HepG2 (cell line): ENCODE results near the gene TTC31. TPM values are rescaled to one million over a fixed set of nuclear protein-coding genes. Genes with fewer than 3 reads are reported as not detected.

Source experiments
- CHCHD3 ChIP-seq: sonication (generic); formaldehyde crosslinking; IDR thresholded peaks from 2 replicates; pipeline ENCODE4 v1.8.0; 2022; ENCODE audit warnings: mild to moderate bottlenecking, missing genetic modification reagents, moderate library complexity
- ESRRA ChIP-seq: sonication (generic); formaldehyde crosslinking; IDR thresholded peaks from 2 replicates; pipeline ENCODE4 v1.5.1; 2020; ENCODE audit warnings: mild to moderate bottlenecking, low read depth, missing genetic modification reagents
- LCORL ChIP-seq, 2 experiments: fragments of 450-650 bp in 1 of 2; sonication (generic) in 1 of 2; formaldehyde crosslinking in 1 of 2; IDR thresholded peaks; 2 replicates each; pipeline versions ENCODE4 v1.5.0 to v1.6.1; 2017 to 2020; ENCODE audit warnings: antibody characterized with exemption in 1 of 2, missing genetic modification reagents in 1 of 2
- NFE2 ChIP-seq: sonication (generic); formaldehyde crosslinking; IDR thresholded peaks from 2 replicates; pipeline ENCODE4 v1.4.0; 2020; ENCODE audit warnings: missing genetic modification reagents
- SALL1 ChIP-seq: sonication (generic); formaldehyde crosslinking; IDR thresholded peaks from 2 replicates; pipeline ENCODE4 v1.8.0; 2022; ENCODE audit warnings: mild to moderate bottlenecking, missing genetic modification reagents
- SP1 ChIP-seq, 2 experiments: fragments of 450-650 bp in 1 of 2; sonication (generic) in 1 of 2; formaldehyde crosslinking in 1 of 2; IDR thresholded peaks; 2 replicates each; pipeline versions ENCODE4 v1.4.0 to v1.6.1; 2016 to 2020; ENCODE audit warnings: missing genetic modification reagents in 1 of 2
- YY1 ChIP-seq: IDR thresholded peaks from 2 replicates; pipeline ENCODE4 v1.6.1; 2011; ENCODE audit warnings: low read length, low read depth, moderate library complexity, mild to moderate bottlenecking; ENCODE audit not compliant: insufficient read depth, insufficient replicate concordance
- ZC3H4 ChIP-seq: sonication (generic); formaldehyde crosslinking; IDR thresholded peaks from 2 replicates; pipeline ENCODE4 v1.4.0; 2020; ENCODE audit warnings: missing genetic modification reagents, borderline replicate concordance
- ZNF256 ChIP-seq: sonication (generic); formaldehyde crosslinking; conservative IDR thresholded peaks from 2 replicates; pipeline ENCODE4 v1.4.0; 2020; ENCODE audit warnings: missing genetic modification reagents
- ZNF383 ChIP-seq: sonication (generic); formaldehyde crosslinking; IDR thresholded peaks from 2 replicates; pipeline ENCODE4 v1.4.0; 2020; ENCODE audit warnings: missing genetic modification reagents, mild to moderate bottlenecking, borderline replicate concordance
- ZNF547 ChIP-seq: sonication (generic); formaldehyde crosslinking; IDR thresholded peaks from 2 replicates; pipeline ENCODE4 v1.5.1; 2020; ENCODE audit warnings: mild to moderate bottlenecking, missing genetic modification reagents
- ZNF550 ChIP-seq: sonication (generic); formaldehyde crosslinking; IDR thresholded peaks from 2 replicates; pipeline ENCODE4 v1.4.0; 2020; ENCODE audit warnings: mild to moderate bottlenecking, missing genetic modification reagents, borderline replicate concordance
- ZNF629 ChIP-seq: sonication (generic); formaldehyde crosslinking; conservative IDR thresholded peaks from 2 replicates; pipeline ENCODE4 v1.5.0; 2020; ENCODE audit warnings: missing genetic modification reagents
- ZNF773 ChIP-seq: sonication (generic); formaldehyde crosslinking; IDR thresholded peaks from 2 replicates; pipeline ENCODE4 v1.4.0; 2020; ENCODE audit warnings: missing genetic modification reagents, borderline replicate concordance
- ZNF776 ChIP-seq: sonication (generic); formaldehyde crosslinking; IDR thresholded peaks from 2 replicates; pipeline ENCODE4 v1.4.0; 2020; ENCODE audit warnings: mild to moderate bottlenecking, missing genetic modification reagents
- polyA plus RNA-seq, 8 experiments: library from polyadenylated mRNA; depleted of rRNA in 3 of 8; stranded (reverse) in 7 of 8; unstranded in 1 of 8; fragments of >200 nt; fragmentation: Illumina TruSeq in 4 of 8; extraction: Trizol in 4 of 8; gene quantifications; 2 replicates each; pipeline versions ENCODE4 v1.2.1 to v1.2.3, GENCODE V29; 2011 to 2016; ENCODE audit warnings: low read depth in 4 of 8, missing spikeins in 1 of 8, mixed read lengths in 1 of 8; ENCODE audit not compliant: insufficient read depth in 1 of 8
- total RNA-seq, 5 experiments: library from RNA; depleted of rRNA; stranded (reverse); fragments of >200 nt; fragmentation: Illumina TruSeq; extraction: Trizol; gene quantifications; 2 replicates each; pipeline ENCODE4 v1.2.3, GENCODE V29; 2016; ENCODE audit warnings: low read depth in 1 of 5
- TF ChIP-seq, protein P1 (sequence below): sonication (generic); formaldehyde crosslinking; IDR thresholded peaks from 2 replicates; pipeline ENCODE4 v1.5.0; 2020; ENCODE audit warnings: missing genetic modification reagents
- TF ChIP-seq, protein P2 (sequence below): sonication (generic); formaldehyde crosslinking; IDR thresholded peaks from 2 replicates; pipeline ENCODE4 v1.8.1; 2022; ENCODE audit warnings: low read depth, mild to moderate bottlenecking, missing genetic modification reagents
- TF ChIP-seq, protein P3 (sequence below): sonication (generic); formaldehyde crosslinking; IDR thresholded peaks from 2 replicates; pipeline ENCODE4 v1.4.0; 2020; ENCODE audit warnings: mild to moderate bottlenecking, missing genetic modification reagents
- TF ChIP-seq, protein P4 (sequence below): sonication (generic); formaldehyde crosslinking; IDR thresholded peaks from 2 replicates; pipeline ENCODE4 v1.4.0; 2020; ENCODE audit warnings: low read depth, mild to moderate bottlenecking, missing genetic modification reagents
- TF ChIP-seq, protein P5 (sequence below): sonication (generic); formaldehyde crosslinking; IDR thresholded peaks from 2 replicates; pipeline ENCODE4; 2020; ENCODE audit warnings: missing genetic modification reagents, mild to moderate bottlenecking, borderline replicate concordance

TTC31 gene
- total and polyA plus RNA-seq, 2 of the 13 experiments (the other 11 are each of a cell fraction or from before 2014, with no cell fraction given): 28.3 to 39.5 TPM

DNA sequence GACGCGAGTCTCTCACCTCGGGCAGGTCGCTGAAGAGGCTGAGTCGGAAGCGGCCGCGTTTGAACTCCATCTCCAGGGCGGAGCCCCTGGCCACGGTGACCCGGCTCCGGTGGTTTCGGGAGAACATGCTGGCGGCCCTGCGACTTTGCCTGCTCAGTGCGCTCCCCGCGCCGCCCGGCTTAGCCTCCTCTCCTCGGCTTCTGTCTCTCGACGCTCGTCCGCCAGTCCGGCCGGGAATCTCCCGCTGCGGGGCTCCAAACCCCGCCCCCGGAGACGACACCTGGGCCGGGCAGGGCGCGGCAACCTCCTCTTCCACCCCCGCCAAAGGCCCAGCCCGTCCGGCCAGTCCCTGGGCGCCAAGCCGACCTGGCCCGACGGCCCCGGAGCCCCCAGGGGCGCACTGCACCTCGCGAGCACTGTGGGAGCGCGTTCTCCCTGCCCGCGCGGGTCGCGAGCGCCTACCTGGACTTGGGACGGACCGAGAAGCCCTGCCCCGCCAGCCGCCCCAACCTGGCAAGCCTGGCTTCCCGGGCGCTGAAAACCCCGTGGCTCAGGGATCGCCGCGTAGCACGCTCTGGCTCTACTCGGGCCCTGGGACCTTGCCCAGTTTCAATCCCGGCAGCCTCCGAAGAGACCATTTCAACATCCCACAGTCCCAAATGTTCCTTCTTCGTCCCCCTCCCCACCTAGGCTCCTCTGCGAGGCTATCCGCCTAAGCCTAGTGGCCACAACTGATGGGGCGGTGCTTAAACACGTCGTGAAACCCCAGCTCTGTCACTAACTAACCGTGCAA is 41.0 kb upstream of the TTC31 start, which contains the start of gene RTKN (continued):
- TF ChIP-seq SALL1 (CRISPR knock-in tag) (peak; percentile 86), NFE2 (CRISPR knock-in tag) (no peak), ZNF773 (peak; percentile 26; the same call in 1 of the 2 replicates), ZNF383 (peak; percentile 17; the same call in 1 of the 2 replicates), CHCHD3 (CRISPR knock-in tag) (peak; percentile 90), ZNF776 (peak; percentile 64; the same call in 1 of the 2 replicates), LCORL (IDR thresholded peaks at IDR 0.05) (no peak), LCORL (CRISPR knock-in tag; IDR thresholded peaks at IDR 0.05) (peak; percentile 91), ZNF547 (peak; percentile 84), ZNF550 (CRISPR knock-in tag) (0 out of 2 replicates have a peak, but pooled peaks have one; percentile 83), SP1 (IDR thresholded peaks at IDR 0.05) (no peak), SP1 (CRISPR knock-in tag; IDR thresholded peaks at IDR 0.05) (peak; percentile 13; the same call in 1 of the 2 replicates), ZNF256 (CRISPR knock-in tag) (no peak; the same call in 1 of the 2 replicates), ZC3H4 (CRISPR knock-in tag) (peak; percentile 95; the same call in 1 of the 2 replicates), ESRRA (CRISPR knock-in tag) (peak; percentile 55; the same call in 1 of the 2 replicates), ZNF629 (CRISPR knock-in tag) (no peak), YY1 (no peak)
- TF ChIP-seq, protein P1, sequence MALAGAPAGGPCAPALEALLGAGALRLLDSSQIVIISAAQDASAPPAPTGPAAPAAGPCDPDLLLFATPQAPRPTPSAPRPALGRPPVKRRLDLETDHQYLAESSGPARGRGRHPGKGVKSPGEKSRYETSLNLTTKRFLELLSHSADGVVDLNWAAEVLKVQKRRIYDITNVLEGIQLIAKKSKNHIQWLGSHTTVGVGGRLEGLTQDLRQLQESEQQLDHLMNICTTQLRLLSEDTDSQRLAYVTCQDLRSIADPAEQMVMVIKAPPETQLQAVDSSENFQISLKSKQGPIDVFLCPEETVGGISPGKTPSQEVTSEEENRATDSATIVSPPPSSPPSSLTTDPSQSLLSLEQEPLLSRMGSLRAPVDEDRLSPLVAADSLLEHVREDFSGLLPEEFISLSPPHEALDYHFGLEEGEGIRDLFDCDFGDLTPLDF: peak; percentile 82
- TF ChIP-seq, protein P2, sequence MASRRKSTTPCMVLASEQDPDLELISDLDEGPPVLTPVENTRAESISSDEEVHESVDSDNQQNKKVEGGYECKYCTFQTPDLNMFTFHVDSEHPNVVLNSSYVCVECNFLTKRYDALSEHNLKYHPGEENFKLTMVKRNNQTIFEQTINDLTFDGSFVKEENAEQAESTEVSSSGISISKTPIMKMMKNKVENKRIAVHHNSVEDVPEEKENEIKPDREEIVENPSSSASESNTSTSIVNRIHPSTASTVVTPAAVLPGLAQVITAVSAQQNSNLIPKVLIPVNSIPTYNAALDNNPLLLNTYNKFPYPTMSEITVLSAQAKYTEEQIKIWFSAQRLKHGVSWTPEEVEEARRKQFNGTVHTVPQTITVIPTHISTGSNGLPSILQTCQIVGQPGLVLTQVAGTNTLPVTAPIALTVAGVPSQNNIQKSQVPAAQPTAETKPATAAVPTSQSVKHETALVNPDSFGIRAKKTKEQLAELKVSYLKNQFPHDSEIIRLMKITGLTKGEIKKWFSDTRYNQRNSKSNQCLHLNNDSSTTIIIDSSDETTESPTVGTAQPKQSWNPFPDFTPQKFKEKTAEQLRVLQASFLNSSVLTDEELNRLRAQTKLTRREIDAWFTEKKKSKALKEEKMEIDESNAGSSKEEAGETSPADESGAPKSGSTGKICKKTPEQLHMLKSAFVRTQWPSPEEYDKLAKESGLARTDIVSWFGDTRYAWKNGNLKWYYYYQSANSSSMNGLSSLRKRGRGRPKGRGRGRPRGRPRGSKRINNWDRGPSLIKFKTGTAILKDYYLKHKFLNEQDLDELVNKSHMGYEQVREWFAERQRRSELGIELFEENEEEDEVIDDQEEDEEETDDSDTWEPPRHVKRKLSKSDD: no peak
- TF ChIP-seq, protein P3, sequence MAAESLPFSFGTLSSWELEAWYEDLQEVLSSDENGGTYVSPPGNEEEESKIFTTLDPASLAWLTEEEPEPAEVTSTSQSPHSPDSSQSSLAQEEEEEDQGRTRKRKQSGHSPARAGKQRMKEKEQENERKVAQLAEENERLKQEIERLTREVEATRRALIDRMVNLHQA (CRISPR knock-in tag): no peak
- TF ChIP-seq, protein P4, sequence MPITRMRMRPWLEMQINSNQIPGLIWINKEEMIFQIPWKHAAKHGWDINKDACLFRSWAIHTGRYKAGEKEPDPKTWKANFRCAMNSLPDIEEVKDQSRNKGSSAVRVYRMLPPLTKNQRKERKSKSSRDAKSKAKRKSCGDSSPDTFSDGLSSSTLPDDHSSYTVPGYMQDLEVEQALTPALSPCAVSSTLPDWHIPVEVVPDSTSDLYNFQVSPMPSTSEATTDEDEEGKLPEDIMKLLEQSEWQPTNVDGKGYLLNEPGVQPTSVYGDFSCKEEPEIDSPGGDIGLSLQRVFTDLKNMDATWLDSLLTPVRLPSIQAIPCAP (CRISPR knock-in tag): no peak
- TF ChIP-seq, protein P5, sequence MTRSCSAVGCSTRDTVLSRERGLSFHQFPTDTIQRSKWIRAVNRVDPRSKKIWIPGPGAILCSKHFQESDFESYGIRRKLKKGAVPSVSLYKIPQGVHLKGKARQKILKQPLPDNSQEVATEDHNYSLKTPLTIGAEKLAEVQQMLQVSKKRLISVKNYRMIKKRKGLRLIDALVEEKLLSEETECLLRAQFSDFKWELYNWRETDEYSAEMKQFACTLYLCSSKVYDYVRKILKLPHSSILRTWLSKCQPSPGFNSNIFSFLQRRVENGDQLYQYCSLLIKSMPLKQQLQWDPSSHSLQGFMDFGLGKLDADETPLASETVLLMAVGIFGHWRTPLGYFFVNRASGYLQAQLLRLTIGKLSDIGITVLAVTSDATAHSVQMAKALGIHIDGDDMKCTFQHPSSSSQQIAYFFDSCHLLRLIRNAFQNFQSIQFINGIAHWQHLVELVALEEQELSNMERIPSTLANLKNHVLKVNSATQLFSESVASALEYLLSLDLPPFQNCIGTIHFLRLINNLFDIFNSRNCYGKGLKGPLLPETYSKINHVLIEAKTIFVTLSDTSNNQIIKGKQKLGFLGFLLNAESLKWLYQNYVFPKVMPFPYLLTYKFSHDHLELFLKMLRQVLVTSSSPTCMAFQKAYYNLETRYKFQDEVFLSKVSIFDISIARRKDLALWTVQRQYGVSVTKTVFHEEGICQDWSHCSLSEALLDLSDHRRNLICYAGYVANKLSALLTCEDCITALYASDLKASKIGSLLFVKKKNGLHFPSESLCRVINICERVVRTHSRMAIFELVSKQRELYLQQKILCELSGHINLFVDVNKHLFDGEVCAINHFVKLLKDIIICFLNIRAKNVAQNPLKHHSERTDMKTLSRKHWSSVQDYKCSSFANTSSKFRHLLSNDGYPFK (CRISPR knock-in tag): no peak; the same call in 1 of the 2 replicates
